OCI-LY3 (cell line): Measurements from ENCODE around the gene SLAMF6.

Source experiments
- EZH2phosphoT487 ChIP-seq: fragments of 200-600 bp; shearing (Covaris generic); IDR thresholded peaks from 2 replicates; pipeline ENCODE4 v1.6.1; 2018; ENCODE audit warnings: antibody characterized with exemption, mixed run types, low read depth
- TF ChIP-seq, protein P1 (sequence below): fragments of 200-600, 300-600 bp; sonication (generic); IDR thresholded peaks from 2 replicates; pipeline ENCODE4 v1.5.1; 2014; ENCODE audit warnings: antibody characterized with exemption, low read length, low read depth

DNA sequence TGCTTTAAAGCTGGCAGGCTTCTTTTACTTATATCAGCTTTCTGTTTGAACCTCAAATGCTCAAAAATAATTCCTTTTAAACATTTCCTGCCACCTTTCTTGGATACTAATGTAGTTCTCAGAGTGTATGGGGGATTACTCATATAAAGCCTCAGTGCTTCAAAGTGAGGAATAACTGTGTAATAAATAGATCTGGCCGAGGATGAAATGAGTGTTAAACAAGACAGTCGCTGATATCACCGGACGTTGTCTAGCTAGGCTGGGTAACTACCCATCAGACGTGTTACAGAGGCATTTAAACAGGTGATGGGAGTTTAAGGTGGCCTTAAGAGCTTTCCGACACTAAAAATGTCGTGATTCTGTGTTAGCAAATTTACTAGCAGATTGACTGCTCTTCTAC, 69.6 kb downstream of the SLAMF6 start:
- TF ChIP-seq, protein P1, sequence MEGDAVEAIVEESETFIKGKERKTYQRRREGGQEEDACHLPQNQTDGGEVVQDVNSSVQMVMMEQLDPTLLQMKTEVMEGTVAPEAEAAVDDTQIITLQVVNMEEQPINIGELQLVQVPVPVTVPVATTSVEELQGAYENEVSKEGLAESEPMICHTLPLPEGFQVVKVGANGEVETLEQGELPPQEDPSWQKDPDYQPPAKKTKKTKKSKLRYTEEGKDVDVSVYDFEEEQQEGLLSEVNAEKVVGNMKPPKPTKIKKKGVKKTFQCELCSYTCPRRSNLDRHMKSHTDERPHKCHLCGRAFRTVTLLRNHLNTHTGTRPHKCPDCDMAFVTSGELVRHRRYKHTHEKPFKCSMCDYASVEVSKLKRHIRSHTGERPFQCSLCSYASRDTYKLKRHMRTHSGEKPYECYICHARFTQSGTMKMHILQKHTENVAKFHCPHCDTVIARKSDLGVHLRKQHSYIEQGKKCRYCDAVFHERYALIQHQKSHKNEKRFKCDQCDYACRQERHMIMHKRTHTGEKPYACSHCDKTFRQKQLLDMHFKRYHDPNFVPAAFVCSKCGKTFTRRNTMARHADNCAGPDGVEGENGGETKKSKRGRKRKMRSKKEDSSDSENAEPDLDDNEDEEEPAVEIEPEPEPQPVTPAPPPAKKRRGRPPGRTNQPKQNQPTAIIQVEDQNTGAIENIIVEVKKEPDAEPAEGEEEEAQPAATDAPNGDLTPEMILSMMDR = no peak
- no peak for TF ChIP-seq EZH2phosphoT487
